Gastroesophageal sphincter (tissue), 3 donors: Measurements from ENCODE around the gene CEP55.

Experiments
- CTCF ChIP-seq, 4 experiments: fragments of 200-600 bp in 2 of 4; fragments of 450-650 bp in 2 of 4; sonication (generic) in 1 of 4; IDR thresholded peaks; one replicate each; pipeline ENCODE4 v1.5.1; 2017 to 2019; ENCODE audit warnings: antibody characterized with exemption in 4 of 4, mild to moderate bottlenecking in 2 of 4, moderate library complexity in 2 of 4
- EP300 ChIP-seq: sonication (generic); formaldehyde crosslinking; IDR thresholded peaks from one replicate; pipeline ENCODE4 v1.6.1; 2017; ENCODE audit warnings: antibody characterized with exemption, mild to moderate bottlenecking
- POLR2A ChIP-seq, 2 donors: fragments of 450-650 bp; IDR thresholded peaks; one replicate each; pipeline ENCODE4 v1.6.1; 2017; ENCODE audit warnings: antibody characterized with exemption in 2 of 2, mild to moderate bottlenecking in 2 of 2, moderate library complexity in 1 of 2
- POLR2AphosphoS5 ChIP-seq: sonication (generic); formaldehyde crosslinking; IDR thresholded peaks from one replicate; pipeline ENCODE4 v1.6.1; 2017; ENCODE audit warnings: antibody characterized with exemption

- TF ChIP-seq CTCF (IDR thresholded peaks at IDR 0.05) (no peak), POLR2A (IDR thresholded peaks at IDR 0.05) (no peak), POLR2AphosphoS5 (no peak), EP300 (no peak)
Measured at GRCh38 chr10:93454736-93455135, 41.7 kb upstream of the CEP55 start.
